ENCODE results near the gene GPC5.

GPC5 gene

GRCh38 chr13:91721413-91721812 lies 323.0 kb downstream of the GPC5 start:
- no peak for DNase-seq (ENCODE audit: low read depth)

GRCh38 chr13:91722267-91722884 lies 324.0 kb downstream of the GPC5 start:
- DNase-seq (ENCODE audit: low read depth) = no peak

- no peak for DNase-seq (ENCODE audit: low read depth)
Observed at GRCh38 chr13:91724591-91724990, 326.2 kb downstream of the GPC5 start.

- DNase-seq (ENCODE audit: low read depth) = no peak
Observed at GRCh38 chr13:91725646-91726045, 327.2 kb downstream of the GPC5 start.

- no peak for DNase-seq (ENCODE audit: low read depth)
Observed at GRCh38 chr13:91726671-91727070, 328.2 kb downstream of the GPC5 start.

- DNase-seq (ENCODE audit: low read depth) = no peak
Observed at GRCh38 chr13:91729859-91730258, 331.4 kb downstream of the GPC5 start.

GRCh38 chr13:91739751-91740150 lies 341.3 kb downstream of the GPC5 start:
- DNase-seq (ENCODE audit: low read depth) = no peak

- DNase-seq (ENCODE audit: low read depth) = no peak
Observed at GRCh38 chr13:91740756-91741155, 342.3 kb downstream of the GPC5 start.

- no peak for DNase-seq (ENCODE audit: low read depth)
Observed at GRCh38 chr13:91741925-91742324, 343.5 kb downstream of the GPC5 start.

- no peak for DNase-seq (ENCODE audit: low read depth)
Observed at GRCh38 chr13:91744284-91744683, 345.9 kb downstream of the GPC5 start.

GRCh38 chr13:91745967-91746366 lies 347.5 kb downstream of the GPC5 start:
- DNase-seq (ENCODE audit: low read depth) = no peak

- no peak for DNase-seq (ENCODE audit: low read depth)
Observed at GRCh38 chr13:91747186-91747585, 348.8 kb downstream of the GPC5 start.

GRCh38 chr13:91748416-91749089 lies 350.1 kb downstream of the GPC5 start:
- DNase-seq (ENCODE audit: low read depth) = no peak

- no peak for DNase-seq (ENCODE audit: low read depth)
Observed at GRCh38 chr13:91758724-91759123, 360.3 kb downstream of the GPC5 start.

GRCh38 chr13:91762957-91763356 lies 364.5 kb downstream of the GPC5 start:
- no peak for DNase-seq (ENCODE audit: low read depth)

- DNase-seq (ENCODE audit: low read depth) = no peak
Observed at GRCh38 chr13:91764527-91764926, 366.1 kb downstream of the GPC5 start.

- no peak for DNase-seq (ENCODE audit: low read depth)
Observed at GRCh38 chr13:91767651-91768050, 369.2 kb downstream of the GPC5 start.

- DNase-seq (ENCODE audit: low read depth) = no peak
Observed at GRCh38 chr13:91768746-91769145, 370.3 kb downstream of the GPC5 start.

- DNase-seq (ENCODE audit: low read depth) = no peak
Observed at GRCh38 chr13:91771229-91771628, 372.8 kb downstream of the GPC5 start.

- no peak for DNase-seq (ENCODE audit: low read depth)
Observed at GRCh38 chr13:91773591-91774227, 375.3 kb downstream of the GPC5 start.

GRCh38 chr13:91774397-91774796 lies 376.0 kb downstream of the GPC5 start:
- no peak for DNase-seq (ENCODE audit: low read depth)

GRCh38 chr13:91776611-91777193 lies 378.3 kb downstream of the GPC5 start:
- no peak for DNase-seq (ENCODE audit: low read depth)

GRCh38 chr13:91778123-91778522 lies 379.7 kb downstream of the GPC5 start:
- no peak for DNase-seq (ENCODE audit: low read depth)

Measured in EH (cell line).